ENCODE data around the gene GPD1L.

The GPD1L gene

GRCh38 chr3:32095431-32095830, 11.0 kb upstream of the GPD1L start:
- ATAC-seq, result no peak
- TF ChIP-seq SNAI2 (CRISPR knock-in tag; IDR thresholded peaks at IDR 0.05) (no peak), ZNF70 (CRISPR knock-in tag; IDR thresholded peaks at IDR 0.05) (no peak), ZC3H10 (CRISPR knock-in tag; IDR thresholded peaks at IDR 0.05) (no peak), ARNTL (CRISPR knock-in tag; IDR thresholded peaks at IDR 0.05; ENCODE audit: borderline replicate concordance, low read depth) (no peak), OSR1 (CRISPR knock-in tag; IDR thresholded peaks at IDR 0.05) (no peak)

DNA sequence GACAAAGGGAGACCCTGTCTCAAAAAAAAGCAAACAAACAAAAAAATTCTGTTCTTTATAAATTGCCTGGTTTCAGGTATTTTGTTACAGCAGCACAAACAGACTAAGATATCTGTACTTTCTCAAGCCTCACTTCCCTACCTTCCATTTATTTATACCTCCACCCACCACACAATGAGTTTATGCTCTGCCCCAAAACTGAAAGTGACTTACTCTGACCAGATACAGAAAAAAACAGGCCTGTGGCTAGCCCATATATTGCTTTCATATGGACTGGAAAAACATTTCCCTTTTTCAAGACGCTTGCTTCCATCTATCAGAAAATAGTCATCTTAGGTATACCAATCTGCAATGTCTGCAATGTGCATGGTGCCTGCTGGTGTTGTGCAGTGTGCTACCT, 8.7 kb upstream of the GPD1L start:
- no peak for TF ChIP-seq SNAI2 (CRISPR knock-in tag; IDR thresholded peaks at IDR 0.05)
- TF ChIP-seq PPARA (CRISPR knock-in tag; IDR thresholded peaks at IDR 0.05; ENCODE audit: borderline replicate concordance), result no peak
- no peak for TF ChIP-seq ESRRG (CRISPR knock-in tag; IDR thresholded peaks at IDR 0.05)
- TF ChIP-seq TCF4 (CRISPR knock-in tag; IDR thresholded peaks at IDR 0.05; ENCODE audit: borderline replicate concordance), result no peak
- TF ChIP-seq, protein P1, sequence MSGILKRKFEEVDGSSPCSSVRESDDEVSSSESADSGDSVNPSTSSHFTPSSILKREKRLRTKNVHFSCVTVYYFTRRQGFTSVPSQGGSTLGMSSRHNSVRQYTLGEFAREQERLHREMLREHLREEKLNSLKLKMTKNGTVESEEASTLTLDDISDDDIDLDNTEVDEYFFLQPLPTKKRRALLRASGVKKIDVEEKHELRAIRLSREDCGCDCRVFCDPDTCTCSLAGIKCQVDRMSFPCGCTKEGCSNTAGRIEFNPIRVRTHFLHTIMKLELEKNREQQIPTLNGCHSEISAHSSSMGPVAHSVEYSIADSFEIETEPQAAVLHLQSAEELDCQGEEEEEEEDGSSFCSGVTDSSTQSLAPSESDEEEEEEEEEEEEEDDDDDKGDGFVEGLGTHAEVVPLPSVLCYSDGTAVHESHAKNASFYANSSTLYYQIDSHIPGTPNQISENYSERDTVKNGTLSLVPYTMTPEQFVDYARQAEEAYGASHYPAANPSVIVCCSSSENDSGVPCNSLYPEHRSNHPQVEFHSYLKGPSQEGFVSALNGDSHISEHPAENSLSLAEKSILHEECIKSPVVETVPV (CRISPR knock-in tag; IDR thresholded peaks at IDR 0.05), result no peak
- ATAC-seq, result no peak

GRCh38 chr3:32098528-32098927, 7.9 kb upstream of the GPD1L start:
- ATAC-seq, result no peak
- no peak for TF ChIP-seq CSDC2 (CRISPR knock-in tag; IDR thresholded peaks at IDR 0.05)
- no peak for TF ChIP-seq OSR1 (CRISPR knock-in tag; IDR thresholded peaks at IDR 0.05)
- TF ChIP-seq, protein P2, sequence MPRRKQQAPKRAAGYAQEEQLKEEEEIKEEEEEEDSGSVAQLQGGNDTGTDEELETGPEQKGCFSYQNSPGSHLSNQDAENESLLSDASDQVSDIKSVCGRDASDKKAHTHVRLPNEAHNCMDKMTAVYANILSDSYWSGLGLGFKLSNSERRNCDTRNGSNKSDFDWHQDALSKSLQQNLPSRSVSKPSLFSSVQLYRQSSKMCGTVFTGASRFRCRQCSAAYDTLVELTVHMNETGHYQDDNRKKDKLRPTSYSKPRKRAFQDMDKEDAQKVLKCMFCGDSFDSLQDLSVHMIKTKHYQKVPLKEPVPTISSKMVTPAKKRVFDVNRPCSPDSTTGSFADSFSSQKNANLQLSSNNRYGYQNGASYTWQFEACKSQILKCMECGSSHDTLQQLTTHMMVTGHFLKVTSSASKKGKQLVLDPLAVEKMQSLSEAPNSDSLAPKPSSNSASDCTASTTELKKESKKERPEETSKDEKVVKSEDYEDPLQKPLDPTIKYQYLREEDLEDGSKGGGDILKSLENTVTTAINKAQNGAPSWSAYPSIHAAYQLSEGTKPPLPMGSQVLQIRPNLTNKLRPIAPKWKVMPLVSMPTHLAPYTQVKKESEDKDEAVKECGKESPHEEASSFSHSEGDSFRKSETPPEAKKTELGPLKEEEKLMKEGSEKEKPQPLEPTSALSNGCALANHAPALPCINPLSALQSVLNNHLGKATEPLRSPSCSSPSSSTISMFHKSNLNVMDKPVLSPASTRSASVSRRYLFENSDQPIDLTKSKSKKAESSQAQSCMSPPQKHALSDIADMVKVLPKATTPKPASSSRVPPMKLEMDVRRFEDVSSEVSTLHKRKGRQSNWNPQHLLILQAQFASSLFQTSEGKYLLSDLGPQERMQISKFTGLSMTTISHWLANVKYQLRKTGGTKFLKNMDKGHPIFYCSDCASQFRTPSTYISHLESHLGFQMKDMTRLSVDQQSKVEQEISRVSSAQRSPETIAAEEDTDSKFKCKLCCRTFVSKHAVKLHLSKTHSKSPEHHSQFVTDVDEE (CRISPR knock-in tag; IDR thresholded peaks at IDR 0.05), result no peak
- TF ChIP-seq ZC3H10 (CRISPR knock-in tag; IDR thresholded peaks at IDR 0.05), result no peak
- TF ChIP-seq, protein P1 (CRISPR knock-in tag; IDR thresholded peaks at IDR 0.05), result no peak
- no peak for TF ChIP-seq TOX (CRISPR knock-in tag; IDR thresholded peaks at IDR 0.05; ENCODE audit: borderline replicate concordance)

- no peak for TF ChIP-seq RARB (CRISPR knock-in tag; IDR thresholded peaks at IDR 0.05)
- no peak for TF ChIP-seq TOX (CRISPR knock-in tag; IDR thresholded peaks at IDR 0.05; ENCODE audit: borderline replicate concordance)
- TF ChIP-seq, protein P1 (CRISPR knock-in tag; IDR thresholded peaks at IDR 0.05), result no peak
- TF ChIP-seq CREB5 (CRISPR knock-in tag; IDR thresholded peaks at IDR 0.05; ENCODE audit: low read depth), result no peak
- TF ChIP-seq, protein P2 (CRISPR knock-in tag; IDR thresholded peaks at IDR 0.05), result no peak
- no peak for TF ChIP-seq CSDC2 (CRISPR knock-in tag; IDR thresholded peaks at IDR 0.05)
Measured at GRCh38 chr3:32100465-32100864, 6.0 kb upstream of the GPD1L start.

More at GRCh38 chr3:32100465-32100864, 6.0 kb upstream of the GPD1L start:
- no peak for ATAC-seq

Measured in SK-N-SH treated with all-trans-retinoic acid at 6 μM for 48 hours (cell line).